Fibroblast of skin of left biceps (primary cell): Measurements from ENCODE around the gene MTUS2.

Experiments used
- DNase-seq, 2 experiments: peaks; one replicate each; pipeline ENCODE4 v3.0.0-alpha.2; 2013; ENCODE audit warnings: low read depth in 2 of 2

The MTUS2 gene

GRCh38 chr13:28859069-28859468 is 38.9 kb downstream of the MTUS2 start:
- no peak for DNase-seq

GRCh38 chr13:28859717-28860116 is 39.6 kb downstream of the MTUS2 start:
- no peak for DNase-seq

- DNase-seq, result no peak
These were observed 44.4 kb downstream of the MTUS2 start for GRCh38 chr13:28864544-28864943.

GRCh38 chr13:28865149-28865744 is 45.1 kb downstream of the MTUS2 start:
- DNase-seq, result no peak

- no peak for DNase-seq
These were observed 45.8 kb downstream of the MTUS2 start for GRCh38 chr13:28865951-28866350.

GRCh38 chr13:28866932-28867331 is 46.8 kb downstream of the MTUS2 start:
- DNase-seq, result no peak

- no peak for DNase-seq
These were observed 47.4 kb downstream of the MTUS2 start for GRCh38 chr13:28867564-28867963.

- DNase-seq, result no peak
These were observed 52.5 kb downstream of the MTUS2 start for GRCh38 chr13:28872427-28873176.

GRCh38 chr13:28875846-28876615 is 55.9 kb downstream of the MTUS2 start:
- DNase-seq, result no peak

- no peak for DNase-seq
These were observed 57.3 kb downstream of the MTUS2 start for GRCh38 chr13:28877408-28877807.

GRCh38 chr13:28885181-28885580 is 65.0 kb downstream of the MTUS2 start:
- no peak for DNase-seq

- no peak for DNase-seq
These were observed 69.1 kb downstream of the MTUS2 start for GRCh38 chr13:28889086-28889732.

GRCh38 chr13:28890712-28891111 is 70.6 kb downstream of the MTUS2 start:
- no peak for DNase-seq

- DNase-seq, result no peak
These were observed 97.9 kb downstream of the MTUS2 start for GRCh38 chr13:28918030-28918429.

GRCh38 chr13:28922341-28922740 is 102.2 kb downstream of the MTUS2 start:
- no peak for DNase-seq

GRCh38 chr13:28935104-28935503 is 115.0 kb downstream of the MTUS2 start:
- no peak for DNase-seq

GRCh38 chr13:28942906-28943305 is 122.8 kb downstream of the MTUS2 start:
- no peak for DNase-seq

GRCh38 chr13:28953714-28954418 is 133.7 kb downstream of the MTUS2 start:
- DNase-seq, result no peak

GRCh38 chr13:28954419-28954725 is 134.2 kb downstream of the MTUS2 start:
- DNase-seq, result no peak

- no peak for DNase-seq
These were observed 134.7 kb downstream of the MTUS2 start for GRCh38 chr13:28954810-28955209.

- no peak for DNase-seq
These were observed 135.3 kb downstream of the MTUS2 start for GRCh38 chr13:28955264-28955966.
